ENCODE results near the gene SH3RF3.

The SH3RF3 gene

GRCh38 chr2:109447776-109448175, 318.8 kb downstream of the SH3RF3 start:
- peak in 28 of 42 donors; percentile 25 to 78 (median 50) for DNase-seq
- intact Hi-C loops (cut with DNase I), result no loop called here

GRCh38 chr2:109448207-109448606, 319.2 kb downstream of the SH3RF3 start:
- intact Hi-C loops (cut with DNase I), result no loop called here
- DNase-seq, result peak in 5 of 42 donors; percentile 1 to 25 (median 4)

GRCh38 chr2:109448946-109449788, 320.2 kb downstream of the SH3RF3 start:
- peak in 23 of 42 donors; percentile 16 to 65 (median 41) for DNase-seq
- intact Hi-C loops (cut with DNase I), result no loop called here

- intact Hi-C loops (cut with DNase I), result no loop called here
- peak in 18 of 42 donors; percentile 14 to 73 (median 42) for DNase-seq
These were observed 321.7 kb downstream of the SH3RF3 start for GRCh38 chr2:109450574-109451273.

GRCh38 chr2:109451671-109452070, 322.7 kb downstream of the SH3RF3 start:
- peak in 15 of 42 donors; percentile 8 to 55 (median 39) for DNase-seq
- intact Hi-C loops (cut with DNase I), result no loop called here

GRCh38 chr2:109452318-109453305, 323.6 kb downstream of the SH3RF3 start:
- intact Hi-C loops (cut with DNase I), result no loop called here
- DNase-seq, result peak in 16 of 42 donors; percentile 5 to 77 (median 44)

- DNase-seq, result peak in 8 of 42 donors; percentile 3 to 18 (median 8)
- intact Hi-C loops (cut with DNase I), result no loop called here
These were observed 324.5 kb downstream of the SH3RF3 start for GRCh38 chr2:109453371-109453995.

- intact Hi-C loops (cut with DNase I), result no loop called here
- DNase-seq, result peak in 5 of 42 donors; percentile 3 to 33 (median 11)
These were observed 325.3 kb downstream of the SH3RF3 start for GRCh38 chr2:109454304-109454703.

GRCh38 chr2:109454765-109455394, 325.9 kb downstream of the SH3RF3 start:
- DNase-seq, result peak in 7 of 42 donors; percentile 4 to 21 (median 9)

GRCh38 chr2:109455731-109456691, 327.0 kb downstream of the SH3RF3 start:
- intact Hi-C loops (cut with DNase I), result no loop called here
- peak in 7 of 42 donors; percentile 6 to 35 (median 13) for DNase-seq

More at GRCh38 chr2:109454765-109455394, 325.9 kb downstream of the SH3RF3 start:
- intact Hi-C loops (cut with DNase I), result no loop called here

GRCh38 chr2:109456776-109457175, 327.8 kb downstream of the SH3RF3 start:
- intact Hi-C loops (cut with DNase I), result no loop called here
- peak in 5 of 42 donors; percentile 1 to 13 (median 6) for DNase-seq

GRCh38 chr2:109457366-109457765, 328.4 kb downstream of the SH3RF3 start:
- intact Hi-C loops (cut with DNase I), result no loop called here
- peak in 6 of 42 donors; percentile 11 to 35 (median 20) for DNase-seq

- peak in 7 of 42 donors; percentile 2 to 31 (median 14) for DNase-seq
- intact Hi-C loops (cut with DNase I), result no loop called here
These were observed 328.8 kb downstream of the SH3RF3 start for GRCh38 chr2:109457794-109458193.

GRCh38 chr2:109458512-109458911, 329.5 kb downstream of the SH3RF3 start:
- DNase-seq, result peak in 5 of 42 donors; percentile 2 to 29 (median 6)
- intact Hi-C loops (cut with DNase I), result no loop called here

GRCh38 chr2:109459485-109459884, 330.5 kb downstream of the SH3RF3 start:
- intact Hi-C loops (cut with DNase I), result no loop called here
- peak in 7 of 42 donors; percentile 7 to 35 (median 15) for DNase-seq

- intact Hi-C loops (cut with DNase I), result no loop called here
- peak in 6 of 42 donors; percentile 0 to 16 (median 8) for DNase-seq
These were observed 331.7 kb downstream of the SH3RF3 start for GRCh38 chr2:109460553-109461324.

Data from head of caudate nucleus (tissue), 42 donors.